ENCODE data around the gene AVPI1.
"Not testable (repeated sequence)": the region's sequence is repeated elsewhere in the genome, so short reads cannot be mapped to it uniquely, and the experiment has no call there.

Gene AVPI1

GRCh38 chr10:97682042-97682441 is 5.0 kb downstream of the AVPI1 start:
- DNase-seq, result no peak

- DNase-seq, result no peak
Observed at GRCh38 chr10:97679594-97679993, 7.4 kb downstream of the AVPI1 start.

- DNase-seq, result peak; percentile 53
Observed at GRCh38 chr10:97676770-97677581, 10.1 kb downstream of the AVPI1 start.

GRCh38 chr10:97675222-97675621 is 11.8 kb downstream of the AVPI1 start:
- DNase-seq, result no peak

GRCh38 chr10:97673736-97674525 is 13.1 kb downstream of the AVPI1 start:
- DNase-seq, result no peak

- no peak for DNase-seq
Observed at GRCh38 chr10:97669571-97669970, 17.5 kb downstream of the AVPI1 start.

- DNase-seq, result no peak
Observed at GRCh38 chr10:97667463-97667862, 19.6 kb downstream of the AVPI1 start.

- no peak for DNase-seq
Observed at GRCh38 chr10:97666992-97667391, 20.0 kb downstream of the AVPI1 start.

GRCh38 chr10:97664282-97664850 is 22.7 kb downstream of the AVPI1 start:
- no peak for DNase-seq

GRCh38 chr10:97659589-97659988 is 27.5 kb downstream of the AVPI1 start:
- DNase-seq, result no peak

GRCh38 chr10:97656777-97657176 is 30.3 kb downstream of the AVPI1 start:
- no peak for DNase-seq

GRCh38 chr10:97651773-97652172 is 35.3 kb downstream of the AVPI1 start:
- no peak for DNase-seq

GRCh38 chr10:97650726-97651125 is 36.3 kb downstream of the AVPI1 start:
- no peak for DNase-seq

GRCh38 chr10:97649405-97649750 is 37.7 kb downstream of the AVPI1 start:
- not testable (repeated sequence) for DNase-seq

GRCh38 chr10:97648562-97649404 is 38.3 kb downstream of the AVPI1 start:
- DNase-seq, result peak; percentile 40

GRCh38 chr10:97647556-97647955 is 39.5 kb downstream of the AVPI1 start:
- DNase-seq, result no peak

GRCh38 chr10:97644936-97645335 is 42.1 kb downstream of the AVPI1 start:
- DNase-seq, result no peak

GRCh38 chr10:97643441-97643985 is 43.5 kb downstream of the AVPI1 start:
- no peak for DNase-seq

- DNase-seq, result not testable (repeated sequence)
Observed at GRCh38 chr10:97642471-97643159, 44.4 kb downstream of the AVPI1 start.

GRCh38 chr10:97640868-97641811 is 45.9 kb downstream of the AVPI1 start:
- no peak for DNase-seq

Data from central memory CD4-positive, alpha-beta T cell (primary cell).